Muscle of leg (tissue), 16 donors: ENCODE measurements around the gene MED25. TPM values are rescaled to one million over a fixed set of nuclear protein-coding genes. Genes with fewer than 3 reads are reported as not detected.
A peak's percentile ranks its signal among the peaks of the same experiment; 100 is the strongest.

ENCODE experiments used
- DNase-seq: peaks from one replicate; pipeline ENCODE4 v3.0.0; 2013
- H3K27ac ChIP-seq: one replicate; pipeline ENCODE4 v1.5.1; 2013; ENCODE audit warnings: mild to moderate bottlenecking, low read length, control low read depth
- H3K27me3 ChIP-seq: one replicate; pipeline ENCODE4 v1.6.1; 2013; ENCODE audit warnings: low read length; ENCODE audit not compliant: control insufficient read depth, insufficient read depth
- H3K36me3 ChIP-seq: one replicate; pipeline ENCODE4 v1.6.1; 2013; ENCODE audit warnings: low read length; ENCODE audit not compliant: control insufficient read depth, insufficient read depth
- H3K4me1 ChIP-seq: one replicate; pipeline ENCODE4 v1.6.1; 2013; ENCODE audit warnings: low read length; ENCODE audit not compliant: control insufficient read depth, insufficient read depth
- H3K4me3 ChIP-seq: one replicate; pipeline ENCODE4 v1.5.1; 2013; ENCODE audit warnings: low read length, control low read depth
- H3K9me3 ChIP-seq: replicated peaks from 2 replicates; pipeline ENCODE4 v1.6.1; 2013; ENCODE audit warnings: low read depth, low read length; ENCODE audit not compliant: control insufficient read depth
- WGBS: methylation state at CpG from one replicate; pipeline ENCODE4 v1.1.5; 2013; ENCODE audit warnings: missing lambda C conversion rate; ENCODE audit not compliant: insufficient coverage; 5-methylcytosine and 5-hydroxymethylcytosine counted together
- long read RNA-seq, 11 donors: transcript quantifications; one replicate each; lab custom pipeline, GENCODE V29; 2026
- polyA plus RNA-seq, 8 donors: library from polyadenylated mRNA; unstranded; fragments of 120-200 nt; gene quantifications; one replicate each; pipeline versions ENCODE4 v1.2.1 to v1.2.3, GENCODE V29; 2013; ENCODE audit warnings: inconsistent platforms in 1 of 8, low replicate concordance in 1 of 8; ENCODE audit not compliant: insufficient read length in 8 of 8, insufficient read depth in 1 of 8
- total RNA-seq: library from RNA; stranded (reverse); fragments of 120-200 nt; gene quantifications from one replicate; pipeline ENCODE4 v1.2.4, GENCODE V29; 2013

MED25 gene
- total RNA-seq = 9.6 TPM
- 10 to 100 TPM; 24.9 to 41.0 (median 34.5) TPM for polyA plus RNA-seq
- long read RNA-seq, donor 1 = 0 reads
- long read RNA-seq, donor 2 = 0 reads
- long read RNA-seq, donor 3, partial matches to known transcripts = 0 of 3 reads
- long read RNA-seq, donor 3, other reads (novel, unspliced or antisense) = 0 of 3 reads
- long read RNA-seq, donor 4 = 0 reads
- long read RNA-seq, donor 5, partial matches to known transcripts = 0 of 4 reads
- long read RNA-seq, donor 5, other reads (novel, unspliced or antisense) = 0 of 4 reads
- long read RNA-seq, donor 6, partial matches to known transcripts = 0 of 4 reads
- long read RNA-seq, donor 6, other reads (novel, unspliced or antisense) = 0 of 4 reads
- long read RNA-seq, donor 7, partial matches to known transcripts = 0 of 1 reads
- long read RNA-seq, donor 7, other reads (novel, unspliced or antisense) = 0 of 1 reads
- long read RNA-seq, donor 8, partial matches to known transcripts = 0 of 1 reads
- long read RNA-seq, donor 8, other reads (novel, unspliced or antisense) = 0 of 1 reads
- long read RNA-seq, donor 9, partial matches to known transcripts = 0 of 1 reads
- long read RNA-seq, donor 9, other reads (novel, unspliced or antisense) = 0 of 1 reads
- long read RNA-seq, donor 10, partial matches to known transcripts = 0 of 2 reads
- long read RNA-seq, donor 10, other reads (novel, unspliced or antisense) = 0 of 2 reads
- long read RNA-seq, donor 11 = 0 reads

GRCh38 chr19:49817964-49818648 lies at the start of gene MED25:
Gene MED25, plus strand, starts transcription at chr19:49818289. Its CDS starts 53 bp downstream, at chr19:49818342.
- H3K4me1 ChIP-seq = peaks cover 18% of the 10 kb centered on the region
- WGBS = under 1% methylated on average over 34 of the region's 57 CpGs
- H3K27me3 ChIP-seq = no peaks in the 10 kb centered on the region
- peak within 1 kb of the TSS; percentile 99 for H3K27ac ChIP-seq
- H3K36me3 ChIP-seq = peaks cover 7% of the 10 kb centered on the region
- H3K9me3 ChIP-seq = no peaks in the 10 kb centered on the region
- peak within 1 kb of the TSS; percentile 71 for H3K4me3 ChIP-seq
- peak; percentile 94 for DNase-seq

- no peak for DNase-seq
- no peaks in the 10 kb centered on the region for H3K27me3 ChIP-seq
- H3K27ac ChIP-seq = no peak overlapping the region
- WGBS = 82% methylated on average over 5 of the region's 8 CpGs
- peaks cover 19% of the 10 kb centered on the region for H3K36me3 ChIP-seq
- no peaks in the 10 kb centered on the region for H3K9me3 ChIP-seq
- peaks cover 19% of the 10 kb centered on the region for H3K4me1 ChIP-seq
- no peak overlapping the region for H3K4me3 ChIP-seq
Observed at GRCh38 chr19:49770529-49770928, 47.6 kb upstream of the MED25 start.

GRCh38 chr19:49771674-49772139 lies 46.4 kb upstream of the MED25 start:
- H3K9me3 ChIP-seq = no peaks in the 10 kb centered on the region
- 86% methylated on average over 10 of the region's 13 CpGs for WGBS
- DNase-seq = no peak
- H3K4me3 ChIP-seq = no peak overlapping the region
- H3K4me1 ChIP-seq = peaks cover 14% of the 10 kb centered on the region
- no peaks in the 10 kb centered on the region for H3K27me3 ChIP-seq
- peaks cover 26% of the 10 kb centered on the region for H3K36me3 ChIP-seq
- no peak overlapping the region for H3K27ac ChIP-seq

- Histone ChIP-seq H3K9me3 (no peaks in the 10 kb centered on the region), H3K27me3 (no peaks in the 10 kb centered on the region), H3K4me1 (peaks cover 7% of the 10 kb centered on the region), H3K4me3 (no peak overlapping the region), H3K27ac (no peak overlapping the region), H3K36me3 (peaks cover 26% of the 10 kb centered on the region)
- no peak for DNase-seq
- WGBS = 92% methylated on average over 6 of the region's 10 CpGs
Observed at GRCh38 chr19:49772850-49773432, 45.1 kb upstream of the MED25 start.

GRCh38 chr19:49773663-49774350 lies 44.3 kb upstream of the MED25 start:
- no peak for DNase-seq
- 60% methylated on average over 8 of the region's 8 CpGs for WGBS
- no peaks in the 10 kb centered on the region for H3K27me3 ChIP-seq
- no peaks in the 10 kb centered on the region for H3K9me3 ChIP-seq
- peaks cover 3% of the 10 kb centered on the region for H3K4me1 ChIP-seq
- no peak overlapping the region for H3K4me3 ChIP-seq
- H3K36me3 ChIP-seq = peaks cover 22% of the 10 kb centered on the region
- no peak overlapping the region for H3K27ac ChIP-seq

GRCh38 chr19:49774969-49775368 lies 43.1 kb upstream of the MED25 start:
- Histone ChIP-seq H3K9me3 (no peaks in the 10 kb centered on the region), H3K4me1 (peaks cover 3% of the 10 kb centered on the region), H3K27ac (no peak overlapping the region), H3K36me3 (peaks cover 22% of the 10 kb centered on the region), H3K27me3 (no peaks in the 10 kb centered on the region), H3K4me3 (no peak overlapping the region)
- no peak for DNase-seq
- WGBS = 83% methylated on average over 2 of the region's 8 CpGs

- Histone ChIP-seq H3K27me3 (no peaks in the 10 kb centered on the region), H3K36me3 (peaks cover 23% of the 10 kb centered on the region), H3K4me3 (no peak overlapping the region), H3K4me1 (peaks cover 3% of the 10 kb centered on the region), H3K9me3 (no peaks in the 10 kb centered on the region), H3K27ac (no peak overlapping the region)
- 90% methylated on average over 19 of the region's 20 CpGs for WGBS
- DNase-seq = no peak
Observed at GRCh38 chr19:49775742-49776370, 42.2 kb upstream of the MED25 start.

GRCh38 chr19:49776371-49776764 lies 41.7 kb upstream of the MED25 start:
- DNase-seq = no peak
- Histone ChIP-seq H3K36me3 (peaks cover 23% of the 10 kb centered on the region), H3K4me3 (no peak overlapping the region), H3K27me3 (no peaks in the 10 kb centered on the region), H3K27ac (no peak overlapping the region), H3K9me3 (no peaks in the 10 kb centered on the region), H3K4me1 (peaks cover 3% of the 10 kb centered on the region)
- 86% methylated on average over 6 of the region's 6 CpGs for WGBS
